Stimulated activated CD8-positive, alpha-beta memory T cell treated with anti-CD3 and anti-CD28 coated beads, Interleukin-4, amount 100 ng/mL, for 4 hours (primary cell): Measurements from ENCODE around the gene CCNDBP1.
A peak's percentile ranks its signal among the peaks of the same experiment; 100 is the strongest.
"Not testable (repeated sequence)": the region's sequence is repeated elsewhere in the genome, so short reads cannot be mapped to it uniquely, and the experiment has no call there.

Source experiments
- DNase-seq, 2 donors: peaks; one replicate each; pipeline ENCODE4 v3.0.0-alpha.2; 2020; ENCODE audit warnings: low read depth in 2 of 2, low spot score in 1 of 2

Gene CCNDBP1

GRCh38 chr15:43185157-43186002 is at the start of gene CCNDBP1:
CCNDBP1 (plus strand) TSS chr15:43185403; CDS start chr15:43185499, 96 bp downstream.
- DNase-seq: peak; percentile 53 to 77

- DNase-seq: no peak
These were observed 41.8 kb upstream of the CCNDBP1 start for GRCh38 chr15:43143203-43143941.

GRCh38 chr15:43144512-43144911 is 40.7 kb upstream of the CCNDBP1 start:
- no peak for DNase-seq

- no peak for DNase-seq
These were observed 39.0 kb upstream of the CCNDBP1 start for GRCh38 chr15:43146184-43146583.

- DNase-seq: no peak
These were observed 34.8 kb upstream of the CCNDBP1 start for GRCh38 chr15:43150191-43150929.

- no peak for DNase-seq
These were observed 33.5 kb upstream of the CCNDBP1 start for GRCh38 chr15:43151688-43152087.

GRCh38 chr15:43153269-43153668 is 31.9 kb upstream of the CCNDBP1 start:
- DNase-seq: no peak

- no peak for DNase-seq
These were observed 19.3 kb upstream of the CCNDBP1 start for GRCh38 chr15:43165801-43166325.

- DNase-seq: not testable (repeated sequence)
These were observed 17.9 kb upstream of the CCNDBP1 start for GRCh38 chr15:43167261-43167660.

- no peak for DNase-seq
These were observed 16.8 kb upstream of the CCNDBP1 start for GRCh38 chr15:43168192-43169107.

GRCh38 chr15:43169888-43170287 is 15.3 kb upstream of the CCNDBP1 start:
- no peak for DNase-seq

- not testable (repeated sequence) for DNase-seq
These were observed 9.4 kb upstream of the CCNDBP1 start for GRCh38 chr15:43175656-43176309.

GRCh38 chr15:43177147-43177546 is 8.1 kb upstream of the CCNDBP1 start:
- DNase-seq: not testable (repeated sequence)

- DNase-seq: no peak
These were observed 1.9 kb upstream of the CCNDBP1 start for GRCh38 chr15:43183270-43183669.

GRCh38 chr15:43184407-43185124 is 637 bp upstream of the CCNDBP1 start:
- no peak for DNase-seq

- DNase-seq: no peak
These were observed 775 bp downstream of the CCNDBP1 start for GRCh38 chr15:43186003-43186353.

- DNase-seq: no peak
These were observed 2.4 kb downstream of the CCNDBP1 start for GRCh38 chr15:43187544-43188155.

GRCh38 chr15:43189296-43189695 is 4.1 kb downstream of the CCNDBP1 start:
- DNase-seq: no peak

GRCh38 chr15:43190178-43190577 is 5.0 kb downstream of the CCNDBP1 start:
- DNase-seq: no peak
